AG09309 (cell line): ENCODE data around the gene SESTD1.
"Not testable (repeated sequence)": the region's sequence is repeated elsewhere in the genome, so short reads cannot be mapped to it uniquely, and the experiment has no call there.

Source experiments
- DNase-seq: peaks from one replicate; pipeline ENCODE4 v3.0.0-alpha.2; 2010; ENCODE audit warnings: low read depth
- H3K4me3 ChIP-seq: 2 replicates; pipeline ENCODE4 v1.5.1; 2011; ENCODE audit warnings: mild to moderate bottlenecking, low read depth, low read length, moderate library complexity; ENCODE audit not compliant: control insufficient read depth
- CTCF ChIP-seq: IDR thresholded peaks from 2 replicates; pipeline ENCODE4 v1.5.1; 2011; ENCODE audit warnings: mild to moderate bottlenecking, low read depth, low read length, inconsistent platforms; ENCODE audit not compliant: insufficient read depth, control insufficient read depth; ENCODE audit errors: missing control alignments

SESTD1 gene

GRCh38 chr2:179096090-179096489, 168.5 kb downstream of the SESTD1 start:
- no peak overlapping the region for H3K4me3 ChIP-seq
- TF ChIP-seq CTCF: no peak
- no peak for DNase-seq

DNA sequence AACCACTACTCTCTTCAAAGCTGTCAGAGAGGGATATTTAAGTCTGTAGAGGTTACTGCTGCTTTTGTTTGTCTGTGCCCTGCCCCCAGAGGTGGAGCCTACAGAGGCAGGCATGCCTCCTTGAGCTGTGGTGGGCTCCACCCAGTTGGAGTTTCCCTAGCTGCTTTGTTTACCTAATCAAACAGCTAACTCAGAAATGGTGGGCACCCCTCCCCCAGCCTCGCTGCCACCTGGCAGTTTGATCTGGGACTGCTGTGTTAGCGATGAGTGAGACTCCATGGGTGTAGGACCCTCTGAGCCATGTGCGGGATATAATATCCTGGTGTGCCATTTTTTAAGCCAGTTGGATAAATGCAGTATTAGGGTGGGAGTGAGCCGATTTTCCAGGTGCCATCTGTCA, 171.7 kb downstream of the SESTD1 start:
- DNase-seq, H3K4me3 ChIP-seq: not testable (repeated sequence)

- TF ChIP-seq CTCF: no peak
Measured at GRCh38 chr2:179082697-179083096, 181.9 kb downstream of the SESTD1 start.

GRCh38 chr2:179081954-179082353, 182.7 kb downstream of the SESTD1 start:
- no peak for DNase-seq
- TF ChIP-seq CTCF: no peak
- no peak overlapping the region for H3K4me3 ChIP-seq

More at GRCh38 chr2:179082697-179083096, 181.9 kb downstream of the SESTD1 start:
- DNase-seq: no peak
- H3K4me3 ChIP-seq: no peak overlapping the region

GRCh38 chr2:179072527-179072926, 192.1 kb downstream of the SESTD1 start:
- H3K4me3 ChIP-seq: no peak overlapping the region
- TF ChIP-seq CTCF: no peak
- DNase-seq: no peak

DNA sequence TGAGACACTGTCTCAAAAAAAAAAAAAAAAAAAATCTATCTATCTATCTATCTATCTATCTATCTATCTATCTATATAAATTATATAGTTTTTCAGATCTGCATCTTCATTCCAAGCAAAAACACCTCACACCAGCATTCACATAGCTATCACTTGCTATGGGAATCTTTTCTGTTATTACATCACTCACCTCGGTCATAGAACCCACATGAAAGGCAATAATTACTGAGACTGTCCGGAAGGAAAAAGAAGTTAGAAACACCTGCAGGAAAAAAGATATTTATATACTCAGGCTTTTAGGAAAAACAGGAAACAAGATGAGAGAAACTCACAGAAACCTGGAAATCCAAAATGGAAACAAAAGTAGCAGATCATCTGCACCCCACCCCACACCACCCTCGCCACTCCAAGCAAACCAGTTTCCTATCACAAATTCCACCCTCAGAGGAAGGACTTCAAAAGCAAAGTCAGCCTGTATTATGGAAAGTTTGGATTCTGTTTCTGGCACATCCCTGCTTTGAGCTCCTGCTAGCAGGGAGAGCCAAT, 192.7 kb downstream of the SESTD1 start:
- no peak for DNase-seq
- no peak overlapping the region for H3K4me3 ChIP-seq
- TF ChIP-seq CTCF: no peak

- no peak for TF ChIP-seq CTCF
- DNase-seq: no peak
- no peak overlapping the region for H3K4me3 ChIP-seq
Measured at GRCh38 chr2:179070895-179071294, 193.7 kb downstream of the SESTD1 start.
